UCSD-AML1 (cell line): ENCODE data around the gene NDC80.
A peak's percentile ranks its signal among the peaks of the same experiment; 100 is the strongest.
"Not testable (repeated sequence)": the region's sequence is repeated elsewhere in the genome, so short reads cannot be mapped to it uniquely, and the experiment has no call there.

Experiments used
- DNase-seq: peaks from one replicate; lab custom pipeline; 2025; ENCODE audit not compliant: unreplicated experiment; lab: John Stamatoyannopoulos, UW

The NDC80 gene

DNA sequence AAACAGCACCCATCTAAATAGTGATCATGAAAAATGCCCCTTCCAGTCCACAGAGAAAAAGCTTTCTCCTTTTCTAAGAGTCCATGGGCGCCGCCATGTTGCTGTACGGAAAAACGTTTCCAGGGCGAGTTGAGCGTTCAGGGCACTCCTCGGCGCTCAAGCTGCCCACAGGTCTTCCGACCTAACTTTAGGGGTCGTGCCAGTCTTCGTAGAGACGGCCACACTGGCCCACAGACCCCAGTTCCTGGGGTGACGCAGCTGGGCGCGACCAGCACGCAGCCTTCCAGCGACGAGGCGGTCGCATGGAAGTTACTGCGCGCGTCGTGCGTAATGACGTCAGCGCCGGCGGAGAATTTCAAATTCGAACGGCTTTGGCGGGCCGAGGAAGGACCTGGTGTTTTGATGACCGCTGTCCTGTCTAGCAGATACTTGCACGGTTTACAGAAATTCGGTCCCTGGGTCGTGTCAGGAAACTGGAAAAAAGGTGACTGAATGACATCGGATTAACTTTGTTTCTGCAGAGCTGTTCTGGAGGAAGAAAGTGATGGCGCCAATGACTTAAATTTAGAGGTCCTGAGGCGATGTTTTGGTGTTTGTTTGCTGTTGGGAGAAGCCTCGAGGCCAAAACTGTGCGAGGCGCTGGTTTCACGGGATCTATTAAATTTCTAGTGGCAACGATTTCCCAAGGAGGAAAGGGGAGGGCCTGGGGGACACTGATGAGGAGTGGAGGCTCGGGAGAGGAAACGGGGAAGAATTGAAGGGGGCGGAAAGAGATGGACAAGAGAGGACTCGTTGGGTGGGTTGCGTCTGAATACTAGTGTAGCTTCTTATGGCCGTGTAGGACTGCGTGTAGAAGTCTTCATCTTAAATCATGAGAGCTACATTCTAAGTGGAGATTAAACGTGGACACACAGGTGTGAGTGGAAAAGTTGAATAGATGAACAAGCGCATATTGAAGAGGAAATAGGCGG lies at the start of gene NDC80, which contains the start of gene METTL4:
NDC80 (plus strand) TSS at position 358 of the 971 bp plus-strand sequence. CDS start 1,429 bp downstream, outside the sequence.
METTL4 (minus strand) TSS at position 306 of the 971 bp plus-strand sequence. CDS start 4,289 bp downstream, outside the sequence.
- DNase-seq = peak; percentile 91

DNA sequence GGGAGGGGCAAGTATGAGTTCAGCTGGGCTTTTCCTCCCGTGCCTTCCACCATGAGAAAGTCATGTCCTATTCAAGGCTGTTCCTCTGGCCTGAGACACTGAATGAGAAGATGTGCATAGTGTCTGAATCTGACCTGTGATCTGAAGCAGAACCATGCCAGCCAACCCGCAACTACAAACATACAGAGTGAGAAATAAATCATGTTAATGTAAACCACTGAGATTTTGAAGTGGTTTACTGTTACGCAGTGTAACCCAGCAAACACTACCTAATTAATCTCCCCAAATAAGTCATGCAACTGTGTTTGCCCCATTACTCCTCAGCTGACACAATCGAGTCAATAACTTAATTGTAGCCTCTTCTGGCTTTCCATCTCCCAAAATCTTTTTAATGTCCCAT lies 49.2 kb upstream of the NDC80 start:
- no peak for DNase-seq

DNA sequence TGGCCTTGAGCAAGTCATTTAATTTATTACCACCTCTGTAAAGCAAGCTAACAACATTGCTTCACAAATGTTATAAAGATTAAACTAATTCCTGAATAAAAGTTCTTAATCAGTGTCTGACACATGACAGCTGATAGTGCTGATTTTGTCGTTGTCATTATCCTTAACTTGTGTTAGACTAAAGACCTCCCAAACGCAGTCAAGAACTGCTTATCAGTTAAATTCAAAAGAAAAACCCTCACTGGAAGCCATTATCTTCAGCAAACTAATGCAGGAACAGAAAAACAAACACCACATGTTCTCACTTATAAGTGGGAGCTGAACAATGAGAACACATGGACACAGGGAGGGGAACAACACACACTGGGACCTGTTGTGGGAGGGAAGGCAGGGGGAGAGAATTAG lies 46.6 kb upstream of the NDC80 start:
- not testable (repeated sequence) for DNase-seq

DNA sequence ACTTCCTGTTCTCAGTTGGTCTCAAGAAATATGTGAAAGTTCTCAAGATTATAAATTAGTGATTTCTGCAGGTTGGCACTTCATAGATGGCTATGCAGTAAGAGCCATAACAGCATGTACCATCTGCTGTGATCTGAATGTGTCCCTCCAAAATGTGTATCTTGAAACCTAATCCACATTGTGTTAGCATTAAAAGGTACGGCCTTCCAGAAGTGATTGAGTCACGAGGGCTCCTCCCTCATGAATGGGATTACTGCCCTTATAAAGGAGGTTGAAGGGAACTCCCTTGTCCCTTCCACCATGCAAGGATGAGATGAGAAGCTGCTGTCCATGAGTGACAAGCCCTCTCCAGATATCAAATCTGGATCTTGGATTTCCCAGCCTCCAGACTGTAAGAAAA lies 45.0 kb upstream of the NDC80 start:
- no peak for DNase-seq

DNA sequence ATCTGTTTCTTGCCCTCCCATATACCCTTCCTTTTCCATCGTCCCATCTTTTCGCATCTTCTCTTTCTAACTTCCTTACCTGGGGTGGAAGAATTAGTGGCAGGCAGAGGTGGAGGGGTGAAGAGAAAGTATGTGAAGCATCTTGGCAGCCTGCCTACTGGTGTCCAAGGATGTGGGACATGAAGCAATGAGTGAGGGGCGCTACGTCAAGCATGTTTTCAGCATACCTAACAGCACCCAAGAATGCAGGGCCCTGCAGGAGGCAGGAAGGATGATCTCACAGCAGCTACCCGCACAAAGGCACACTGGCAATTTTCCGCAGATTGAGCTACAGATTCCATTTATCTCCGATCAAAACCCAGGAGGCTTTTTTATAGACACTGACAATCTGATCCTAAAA lies 42.2 kb upstream of the NDC80 start:
- no peak for DNase-seq

DNA sequence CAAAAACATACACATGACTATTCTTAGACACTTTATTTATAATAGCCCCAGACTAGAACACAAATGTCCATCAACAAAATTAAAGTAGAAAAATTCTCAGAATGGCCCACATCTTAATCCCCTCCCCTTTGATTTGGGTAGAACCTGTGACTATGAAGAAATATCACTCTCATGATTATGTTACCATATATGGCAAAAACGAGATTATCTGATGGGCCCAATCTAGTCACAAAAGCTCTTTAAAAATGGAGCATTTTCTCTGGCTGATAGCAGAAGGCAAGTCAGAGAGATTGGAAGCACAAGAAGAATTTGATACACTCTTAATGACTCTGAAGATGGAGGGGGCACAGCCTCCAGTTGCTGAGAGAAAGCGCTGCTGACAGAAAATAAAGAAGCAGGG lies 39.6 kb upstream of the NDC80 start:
- no peak for DNase-seq

DNA sequence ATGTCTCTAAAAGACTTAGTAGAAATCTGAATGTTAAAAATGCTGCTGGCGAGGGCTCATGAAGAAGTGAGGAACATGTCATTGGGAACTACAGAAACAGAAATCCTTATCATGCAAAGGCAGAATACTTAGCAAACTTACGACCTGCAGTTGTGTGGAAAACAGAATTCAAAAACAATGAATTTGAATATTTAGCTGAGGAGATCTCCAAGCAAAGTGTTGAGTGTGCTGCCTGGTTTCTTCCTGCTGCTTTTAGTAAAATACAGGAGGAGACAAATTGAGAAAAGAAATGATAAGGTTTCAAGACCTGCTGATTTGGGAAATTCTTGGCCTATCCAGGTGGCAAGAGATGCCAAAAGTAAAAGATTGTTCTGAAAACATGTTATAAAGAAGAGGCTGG lies 38.6 kb upstream of the NDC80 start:
- DNase-seq = no peak

DNA sequence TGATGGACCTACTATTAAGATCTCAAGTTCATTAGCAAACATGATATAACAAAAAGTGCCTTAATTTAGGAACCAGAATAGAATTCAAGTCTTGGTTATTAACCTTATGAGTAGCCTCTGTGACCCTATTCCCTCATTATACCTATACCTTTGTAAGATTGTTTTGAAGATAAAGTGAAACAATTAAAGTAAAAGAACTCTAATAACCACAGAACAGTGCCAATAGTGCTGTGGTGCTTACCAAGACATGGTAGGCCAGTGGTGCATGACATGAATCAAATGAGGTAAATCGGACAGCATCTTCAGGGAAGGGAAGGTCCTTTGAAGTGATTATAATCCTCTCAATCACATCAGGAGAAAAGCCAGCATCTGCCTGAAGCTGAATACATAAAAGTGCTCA lies 36.5 kb upstream of the NDC80 start:
- DNase-seq = no peak

DNA sequence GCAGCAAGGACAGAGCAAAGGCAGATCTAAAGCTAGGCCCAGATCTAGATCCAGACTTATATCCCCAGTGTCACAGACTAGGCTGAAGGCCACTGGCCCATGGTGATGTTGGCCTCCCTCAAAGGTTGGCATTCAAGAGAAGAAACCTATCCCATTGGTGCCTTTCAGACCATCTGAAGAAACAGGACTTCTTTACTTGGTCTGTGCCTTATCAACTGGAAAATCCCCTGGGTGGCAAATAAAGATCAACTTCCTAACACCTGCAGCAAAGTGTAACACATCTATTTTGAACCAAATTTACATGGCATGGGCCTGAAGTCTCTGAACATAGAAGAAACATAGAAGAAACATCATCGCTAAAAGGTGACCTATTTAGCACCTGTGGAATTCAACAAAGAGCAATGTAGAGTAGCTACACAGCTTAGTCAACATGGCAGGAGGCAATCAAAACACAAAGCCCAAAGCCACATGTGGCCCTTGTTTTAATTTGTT lies 35.9 kb upstream of the NDC80 start:
- no peak for DNase-seq

DNA sequence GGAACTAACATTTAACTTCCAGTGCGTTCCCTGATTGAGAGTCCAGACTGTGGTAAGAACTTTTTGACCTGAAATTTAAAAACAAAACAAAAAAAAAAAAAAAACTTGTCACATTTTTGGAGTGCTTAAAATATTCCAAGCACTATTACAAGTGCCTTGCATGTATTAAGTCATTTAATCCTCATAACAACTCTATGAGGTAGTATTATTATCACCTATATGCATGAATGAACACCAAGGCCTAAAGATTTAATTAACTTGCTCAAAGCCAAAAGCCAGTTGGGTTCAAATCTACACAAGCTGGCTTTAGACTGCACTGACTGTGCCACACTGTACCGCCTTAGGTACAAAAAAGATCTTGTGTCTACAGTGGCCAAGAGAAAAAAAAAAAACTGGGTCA lies 35.3 kb upstream of the NDC80 start:
- DNase-seq = no peak

DNA sequence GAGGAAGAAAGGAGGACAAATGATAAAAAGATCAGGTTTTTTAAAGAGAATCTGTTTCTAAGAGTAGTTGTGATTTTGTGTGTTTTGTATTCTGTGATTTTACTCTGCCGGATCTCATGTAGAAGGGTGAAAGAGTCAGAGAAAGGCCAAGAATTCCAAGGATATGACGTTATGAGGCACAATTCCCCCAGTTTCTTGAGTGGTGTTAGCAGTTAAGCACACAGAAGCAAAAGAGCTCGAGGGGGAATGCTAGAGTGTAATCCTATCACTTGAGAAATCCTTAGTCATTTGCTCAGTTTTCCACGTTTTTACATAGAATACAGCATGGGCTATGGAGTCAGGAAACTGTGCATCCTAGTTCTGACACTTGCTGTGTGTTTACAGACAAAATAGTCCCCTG lies 34.9 kb upstream of the NDC80 start:
- no peak for DNase-seq

DNA sequence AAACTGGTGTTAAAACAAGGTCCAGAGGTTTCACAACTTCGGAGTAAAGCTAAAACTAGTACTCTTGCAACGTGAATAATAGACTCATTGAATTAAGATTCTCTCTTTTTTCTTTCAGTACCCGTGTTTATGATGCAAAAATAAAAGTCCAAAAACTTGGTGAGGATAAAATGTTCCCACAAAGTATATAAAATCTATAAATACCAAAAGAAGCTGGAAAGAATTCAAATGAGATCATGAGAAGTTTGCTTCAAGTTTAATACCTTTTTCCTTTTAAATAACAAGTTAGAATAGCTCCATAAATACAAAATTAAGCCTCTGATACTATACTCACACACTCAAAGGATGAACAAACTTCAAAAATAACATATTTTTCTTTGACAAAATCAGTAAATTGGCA lies 34.1 kb upstream of the NDC80 start:
- no peak for DNase-seq

DNA sequence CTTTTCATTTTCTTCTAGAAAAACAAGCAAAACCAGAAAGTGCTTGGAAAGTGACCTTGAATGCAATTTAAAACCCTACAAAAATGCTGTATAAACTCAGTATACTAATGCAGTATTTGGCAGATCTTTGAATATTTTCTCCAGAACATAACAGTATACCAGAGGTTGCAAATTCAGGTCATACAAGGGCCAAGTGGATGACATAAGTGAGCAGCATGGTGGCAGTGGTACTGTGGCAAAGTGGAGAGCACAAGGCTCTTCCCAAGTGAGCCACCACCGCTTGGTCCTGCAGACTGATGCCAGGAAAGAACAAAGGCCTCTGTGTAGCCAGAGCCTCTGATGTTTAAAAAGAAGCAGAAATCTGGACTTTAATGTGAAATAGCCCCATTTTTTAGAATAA lies 33.1 kb upstream of the NDC80 start:
- DNase-seq = no peak

DNA sequence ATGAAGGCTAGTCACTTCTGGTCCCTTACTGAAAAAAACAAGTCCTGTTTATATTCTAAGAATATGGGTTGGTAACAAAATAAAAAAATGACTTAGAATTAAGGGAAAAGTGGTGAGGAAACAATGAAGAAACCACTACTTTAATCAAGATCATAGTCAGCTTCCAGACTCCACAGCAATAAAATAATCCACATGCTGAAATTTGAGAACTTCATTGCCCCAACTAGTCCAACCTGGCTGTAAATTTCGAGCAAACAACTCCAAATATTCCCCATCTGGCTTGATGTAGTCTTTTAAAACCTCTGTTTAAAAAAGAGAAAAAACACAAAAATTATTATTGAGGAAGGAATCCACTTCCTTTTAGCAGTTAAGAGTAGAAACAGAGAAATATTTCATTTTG lies 32.5 kb upstream of the NDC80 start:
- DNase-seq = no peak

DNA sequence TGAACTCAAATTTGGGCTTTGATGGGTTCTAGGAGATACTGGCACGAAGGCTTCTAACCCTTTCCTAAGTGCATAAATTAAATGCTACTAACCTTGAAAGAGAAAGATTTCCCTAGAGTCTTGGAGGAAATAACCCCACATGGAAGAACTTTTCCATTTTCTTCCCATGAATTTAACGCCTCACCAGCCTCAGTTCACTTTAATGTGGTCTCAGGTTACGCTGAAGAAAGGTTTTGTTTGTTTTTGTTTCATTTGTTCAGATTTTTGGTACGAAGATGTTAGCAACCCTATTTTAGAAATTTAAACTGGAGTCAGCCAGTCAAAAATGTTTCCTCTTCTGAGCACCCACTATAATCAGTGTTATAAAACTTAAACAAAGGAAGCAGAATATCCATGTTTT lies 30.8 kb upstream of the NDC80 start:
- DNase-seq = no peak

DNA sequence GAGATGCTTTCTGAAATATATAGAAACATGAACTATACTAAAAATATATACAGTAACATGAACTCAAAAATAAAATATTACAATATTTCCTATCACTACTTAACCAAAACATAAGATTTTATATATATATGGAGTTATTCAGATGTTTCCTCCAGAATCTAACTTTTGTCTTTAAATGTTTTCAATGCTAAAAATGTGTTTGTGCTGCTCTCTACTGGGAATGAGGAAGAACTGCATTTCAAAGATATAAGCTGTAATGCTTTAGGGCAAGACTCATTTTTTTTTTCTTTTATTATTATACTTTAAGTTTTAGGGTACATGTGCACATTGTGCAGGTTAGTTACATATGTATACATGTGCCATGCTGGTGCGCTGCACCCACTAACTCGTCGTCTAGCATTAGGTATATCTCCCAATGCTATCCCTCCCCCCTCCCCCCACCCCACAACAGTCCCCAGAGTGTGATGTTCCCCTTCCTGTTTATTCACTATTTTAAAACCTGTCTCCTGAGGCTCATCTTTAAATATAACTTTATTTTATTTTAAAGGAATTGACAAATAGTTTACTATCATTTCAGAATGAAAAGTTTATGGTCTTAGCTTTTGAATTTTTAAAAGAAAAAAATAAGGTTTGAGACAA lies 29.3 kb upstream of the NDC80 start:
- not testable (repeated sequence) for DNase-seq

DNA sequence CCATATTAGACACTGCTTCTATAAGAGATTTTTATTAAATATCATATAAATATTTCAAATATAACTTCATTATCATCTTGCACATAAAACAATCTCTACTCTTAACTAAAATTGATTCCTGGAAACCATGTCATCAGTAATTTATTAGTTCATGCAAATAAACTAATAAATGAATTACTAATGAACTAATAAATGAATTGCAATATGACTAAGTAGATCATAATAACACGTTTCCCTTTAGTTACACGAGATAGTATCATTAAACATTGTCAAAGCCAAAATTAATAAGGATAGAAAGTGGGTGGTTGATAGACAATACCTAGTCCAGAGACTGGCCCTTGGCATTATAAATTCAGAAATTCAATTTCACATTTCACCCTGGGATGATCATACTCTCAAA lies 26.2 kb upstream of the NDC80 start:
- no peak for DNase-seq

DNA sequence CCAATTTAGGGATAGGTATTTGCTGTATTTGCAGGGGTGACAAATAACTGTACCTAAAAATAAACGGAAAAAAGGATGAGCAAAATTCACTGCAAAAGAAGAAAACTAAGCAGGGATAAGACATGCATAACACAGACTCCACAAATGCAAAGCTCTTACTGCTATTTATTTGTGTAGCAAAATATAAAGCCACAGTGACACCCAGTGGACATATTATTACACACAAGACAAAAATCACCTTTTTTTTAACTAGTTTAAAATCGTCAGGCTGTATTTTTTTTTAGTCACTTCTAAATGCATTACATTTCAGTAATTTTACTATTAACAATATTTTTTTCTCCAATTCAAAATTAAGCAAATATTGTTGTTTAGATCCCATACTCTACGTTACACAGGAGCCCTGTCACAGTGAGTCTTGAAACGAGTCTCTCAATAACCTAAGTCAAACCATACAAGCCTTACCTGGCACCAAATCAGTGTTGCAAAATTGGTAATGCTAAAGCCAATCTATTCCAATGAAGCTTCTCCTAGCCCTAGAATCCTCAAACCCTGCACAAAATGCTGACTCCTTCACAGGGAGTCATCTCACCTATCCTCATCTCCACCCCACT lies 23.8 kb upstream of the NDC80 start:
- DNase-seq = no peak

DNA sequence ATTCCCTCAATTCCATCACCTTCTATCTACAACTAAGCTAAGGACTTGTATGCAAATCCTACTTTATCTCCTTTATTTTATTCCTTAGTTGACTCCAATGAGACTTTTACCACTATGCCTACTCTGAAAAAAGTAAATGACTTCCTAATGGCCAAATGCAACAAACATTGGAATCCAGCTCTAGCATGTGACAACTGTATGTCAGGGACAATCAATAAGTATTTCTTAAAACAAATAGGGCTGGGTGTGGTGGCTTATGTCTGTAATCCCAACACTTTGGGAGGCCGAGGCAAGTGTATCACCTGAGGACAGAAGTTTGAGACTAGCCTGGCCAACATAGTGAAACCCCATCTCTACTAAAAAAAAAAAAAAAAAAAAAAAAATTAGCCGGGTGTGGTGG lies 21.9 kb upstream of the NDC80 start:
- no peak for DNase-seq

DNA sequence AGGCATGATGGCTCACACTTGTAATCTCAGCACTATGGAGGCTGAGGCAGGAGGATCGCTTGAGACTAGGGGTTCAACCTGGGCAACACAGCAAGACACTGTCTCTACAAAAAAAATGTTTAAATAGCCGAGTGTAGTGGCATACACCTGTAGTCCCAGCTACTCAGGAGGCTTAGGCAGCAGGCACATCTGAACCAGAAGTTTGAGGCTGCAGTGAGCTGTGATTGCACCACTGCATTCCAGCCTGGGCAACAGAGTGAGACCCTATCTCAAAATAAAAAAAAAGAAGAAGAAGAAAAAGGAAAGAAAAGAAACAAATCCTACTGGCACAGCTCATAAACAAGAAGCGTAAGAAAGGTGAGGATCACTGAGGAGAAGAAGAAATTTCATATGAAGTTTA lies 19.9 kb upstream of the NDC80 start:
- DNase-seq = no peak

DNA sequence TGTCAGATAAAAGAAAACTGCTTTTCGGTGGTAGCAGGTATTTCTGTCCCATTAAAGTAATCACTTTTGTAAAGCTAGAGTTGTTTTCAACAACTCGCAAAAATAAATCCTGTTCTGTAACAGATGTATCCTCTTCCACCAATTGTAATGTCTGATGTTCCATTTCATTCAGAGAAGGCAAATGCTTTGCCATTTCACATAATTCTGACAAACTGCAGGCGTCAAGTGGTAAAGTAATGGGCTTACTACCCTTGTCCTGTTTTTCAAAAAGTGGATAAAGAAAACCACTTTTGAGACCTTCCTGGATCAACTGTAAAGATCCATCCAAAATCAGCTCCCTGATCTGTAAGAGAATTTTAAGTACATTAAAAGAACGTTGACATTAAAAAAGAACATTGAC lies 16.7 kb upstream of the NDC80 start:
- DNase-seq = no peak

DNA sequence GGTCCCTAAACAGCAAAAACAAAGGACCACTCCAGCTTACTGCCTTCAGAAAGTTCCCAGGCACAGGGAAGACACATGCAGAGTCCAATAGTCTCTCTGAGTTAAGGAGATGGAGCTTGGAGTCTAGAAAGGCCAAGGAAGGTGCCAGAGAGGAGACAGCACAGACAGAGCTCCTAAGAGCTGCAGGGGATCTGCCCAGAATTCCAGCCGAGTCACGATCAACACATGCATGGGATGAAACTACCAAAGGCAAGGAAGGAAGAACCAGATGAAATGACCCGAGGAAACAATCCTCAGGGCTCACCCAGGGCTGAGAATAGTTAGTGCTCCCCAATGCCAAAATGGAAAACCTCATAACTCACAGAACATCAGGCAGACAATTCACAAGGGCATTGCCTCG lies 15.5 kb upstream of the NDC80 start:
- DNase-seq = no peak
